Measurements from ENCODE around the gene SLC9A7.

- TF ChIP-seq CTCF (conservative IDR thresholded peaks at IDR 0.05; ENCODE audit: low read length), result no peak
- TF ChIP-seq EZH2phosphoT487 (IDR thresholded peaks at IDR 0.05; ENCODE audit: borderline replicate concordance), result no peak
These were observed 110.3 kb downstream of the SLC9A7 start for GRCh38 chrX:46648660-46649059.

All from Loucy (cell line).